Neuronal stem cell (in vitro differentiated cells): Measurements from ENCODE around the gene B3GALT6.

Experiments used
- DNase-seq: peaks from one replicate; pipeline ENCODE4 v3.0.0-alpha.2; 2013; ENCODE audit warnings: low spot score
- H2AFZ ChIP-seq: one replicate; pipeline ENCODE4 v1.6.1; 2013; ENCODE audit warnings: mild to moderate bottlenecking, low read length, inconsistent platforms
- H2AK5ac ChIP-seq: 2 replicates; pipeline ENCODE4 v1.6.1; 2013; ENCODE audit warnings: low read depth, mild to moderate bottlenecking, inconsistent platforms, low read length, moderate library complexity, mixed read lengths
- H2BK120ac ChIP-seq: 2 replicates; pipeline ENCODE4 v1.6.1; 2013; ENCODE audit warnings: low read depth, mild to moderate bottlenecking, inconsistent platforms, low read length, moderate library complexity, mixed read lengths
- H2BK12ac ChIP-seq: one replicate; pipeline ENCODE4 v1.6.1; 2013; ENCODE audit warnings: low read length, inconsistent platforms
- H2BK15ac ChIP-seq: 2 replicates; pipeline ENCODE4 v1.6.1; 2013; ENCODE audit warnings: mild to moderate bottlenecking, low read length, inconsistent platforms, mixed read lengths
- H2BK5ac ChIP-seq: one replicate; pipeline ENCODE4 v1.6.1; 2013; ENCODE audit warnings: inconsistent platforms, mild to moderate bottlenecking, low read length, moderate library complexity
- H3K14ac ChIP-seq: one replicate; pipeline ENCODE4 v1.6.1; 2013; ENCODE audit warnings: low read length, inconsistent platforms
- H3K18ac ChIP-seq: 2 replicates; pipeline ENCODE4 v1.6.1; 2013; ENCODE audit warnings: low read length, inconsistent platforms
- H3K23ac ChIP-seq: 2 replicates; pipeline ENCODE4 v1.6.1; 2013; ENCODE audit warnings: low read depth, mild to moderate bottlenecking, mixed read lengths, low read length, inconsistent platforms; ENCODE audit not compliant: poor library complexity
- H3K27ac ChIP-seq: replicated peaks from 3 replicates; pipeline ENCODE4 v1.5.1; 2013; ENCODE audit warnings: low read length, inconsistent platforms
- H3K27me3 ChIP-seq, 3 experiments: 2 replicates each; pipeline ENCODE4 v1.6.1; 2013; ENCODE audit warnings: low read length in 3 of 3, mild to moderate bottlenecking in 2 of 3, inconsistent platforms in 1 of 3, low read depth in 1 of 3, mixed read lengths in 1 of 3, moderate library complexity in 1 of 3; ENCODE audit not compliant: control insufficient read depth in 3 of 3, insufficient read depth in 3 of 3
- H3K36me3 ChIP-seq, 2 donors: replicated peaks in 1 of 2; 2 replicates each; pipeline ENCODE4 v1.6.1; 2013; ENCODE audit warnings: low read length in 2 of 2; ENCODE audit not compliant: control insufficient read depth in 2 of 2, insufficient read depth in 2 of 2
- H3K4ac ChIP-seq: 2 replicates; pipeline ENCODE4 v1.6.1; 2013; ENCODE audit warnings: inconsistent platforms, mild to moderate bottlenecking, low read length, moderate library complexity
- H3K4me1 ChIP-seq, 2 donors: 1 replicate in 1 of 2; 2 replicates in 1 of 2; pipeline ENCODE4 v1.6.1; 2013; ENCODE audit warnings: low read length in 2 of 2, low read depth in 1 of 2; ENCODE audit not compliant: control insufficient read depth in 2 of 2, insufficient read depth in 1 of 2
- H3K4me2 ChIP-seq: one replicate; pipeline ENCODE4 v1.6.1; 2013; ENCODE audit warnings: mild to moderate bottlenecking, low read length, inconsistent platforms; ENCODE audit not compliant: insufficient read depth, poor library complexity, severe bottlenecking
- H3K4me3 ChIP-seq, 2 donors: 2 replicates each; pipeline ENCODE4 v1.5.1; 2013; ENCODE audit warnings: low read length in 2 of 2, mild to moderate bottlenecking in 2 of 2, inconsistent platforms in 1 of 2, moderate library complexity in 1 of 2
- H3K79me1 ChIP-seq: one replicate; pipeline ENCODE4 v1.6.1; 2013; ENCODE audit warnings: low read depth, mild to moderate bottlenecking, inconsistent platforms, low read length, moderate library complexity
- H3K9ac ChIP-seq: one replicate; pipeline ENCODE4 v1.6.1; 2013; ENCODE audit warnings: mild to moderate bottlenecking, low read depth, low read length, inconsistent platforms; ENCODE audit not compliant: poor library complexity
- H3K9me3 ChIP-seq, 2 donors: replicated peaks in 1 of 2; 2 replicates each; pipeline versions ENCODE3 to v1.6.1; 2013; ENCODE audit warnings: low read length in 2 of 2, mild to moderate bottlenecking in 2 of 2, inconsistent platforms in 1 of 2, low read depth in 1 of 2, mixed read lengths in 1 of 2, moderate library complexity in 1 of 2; ENCODE audit not compliant: control insufficient read depth in 2 of 2, insufficient read depth in 1 of 2
- H4K8ac ChIP-seq: one replicate; pipeline ENCODE4 v1.6.1; 2013; ENCODE audit warnings: low read depth, mild to moderate bottlenecking, inconsistent platforms, low read length, moderate library complexity
- H4K91ac ChIP-seq: one replicate; pipeline ENCODE4 v1.6.1; 2013; ENCODE audit warnings: low read length, low read depth, mild to moderate bottlenecking, inconsistent platforms; ENCODE audit not compliant: poor library complexity
- WGBS, 2 donors: extraction: QIAGEN DNeasy Blood & Tissue Kit; methylation state at CpG; one replicate each; pipeline ENCODE4 v1.1.7; 2013; ENCODE audit warnings: missing lambda C conversion rate in 2 of 2, mixed read lengths in 1 of 2; ENCODE audit not compliant: insufficient read length in 2 of 2, insufficient replicate concordance in 1 of 2; ENCODE audit errors: extremely low coverage in 2 of 2; 5-methylcytosine and 5-hydroxymethylcytosine counted together

Gene B3GALT6

DNA sequence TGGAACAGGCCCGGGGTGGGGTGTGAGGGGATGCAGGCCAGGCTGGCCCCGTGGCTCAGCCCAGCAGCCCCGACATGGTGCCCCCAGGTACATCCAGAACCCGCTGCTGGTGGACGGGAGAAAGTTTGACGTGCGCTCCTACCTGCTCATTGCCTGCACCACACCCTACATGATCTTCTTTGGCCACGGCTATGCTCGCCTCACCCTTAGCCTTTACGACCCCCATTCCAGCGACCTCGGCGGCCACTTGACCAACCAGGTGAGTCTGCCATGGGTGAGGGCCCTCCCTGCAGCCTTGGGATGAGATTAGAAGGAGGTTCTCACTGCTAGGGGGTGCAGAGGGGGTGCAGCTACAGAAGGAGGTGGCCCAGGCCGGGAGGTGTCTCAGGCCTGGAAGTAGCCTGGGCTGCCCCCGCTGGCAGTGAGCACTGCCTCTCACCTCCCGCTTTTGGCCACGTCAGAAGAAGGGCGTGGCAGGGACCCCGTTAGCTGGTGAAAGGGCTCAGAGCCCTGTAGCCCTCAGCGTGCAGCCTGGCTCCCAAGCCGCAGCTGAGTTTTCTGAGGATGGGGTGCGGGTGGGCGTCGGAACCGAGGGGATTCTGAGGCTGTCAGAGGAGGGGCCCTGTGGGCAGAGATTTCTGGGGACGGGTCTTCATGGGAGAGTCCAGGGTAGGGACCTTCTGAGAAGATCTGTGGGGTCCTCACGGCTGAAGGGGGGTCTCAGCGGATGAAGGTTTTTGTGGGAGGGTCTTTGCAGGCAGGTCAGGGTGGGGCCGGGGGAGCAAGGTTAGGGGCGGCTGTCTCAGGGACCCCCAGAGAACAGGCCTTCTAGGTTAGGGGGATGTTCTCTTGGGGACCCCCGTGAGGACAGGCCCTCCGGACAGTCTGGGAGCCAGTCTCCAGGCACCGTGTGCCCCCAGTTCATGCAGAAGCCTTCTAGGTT lies 47.9 kb upstream of the B3GALT6 start:
- H4K8ac ChIP-seq, result no peak overlapping the region
- H2BK12ac ChIP-seq, result no peak overlapping the region
- H3K36me3 ChIP-seq, result no peaks in the 10 kb centered on the region
- peak overlapping the region; percentile 43 for H3K23ac ChIP-seq
- peak overlapping the region; percentile 67 for H2BK15ac ChIP-seq
- H3K27ac ChIP-seq, result no peak overlapping the region
- no peak overlapping the region for H2BK120ac ChIP-seq
- peaks cover 3 to 6% of the 10 kb centered on the region in 2 donors for H3K4me1 ChIP-seq
- WGBS, 2 donors, result no CpG with 5 or more reads among the region's 33 CpGs
- H3K27me3 ChIP-seq, result peaks cover 0 to 4% (median 0%) of the 10 kb centered on the region in 3 experiments
- H4K91ac ChIP-seq, result no peak overlapping the region
- H3K4me3 ChIP-seq, result no peak overlapping the region
- DNase-seq, result no peak
- H3K4me2 ChIP-seq, result no peak overlapping the region
- peak overlapping the region; percentile 8 for H3K14ac ChIP-seq
- no peak overlapping the region for H3K9ac ChIP-seq
- H2AFZ ChIP-seq, result no peak overlapping the region
- H3K9me3 ChIP-seq, result no peaks in the 10 kb centered on the region
- H2AK5ac ChIP-seq, result peak overlapping the region; percentile 94
- no peak overlapping the region for H3K4ac ChIP-seq
- H3K79me1 ChIP-seq, result peaks cover 5% of the 10 kb centered on the region
- H2BK5ac ChIP-seq, result no peak overlapping the region
- peak overlapping the region; percentile 57 for H3K18ac ChIP-seq

DNA sequence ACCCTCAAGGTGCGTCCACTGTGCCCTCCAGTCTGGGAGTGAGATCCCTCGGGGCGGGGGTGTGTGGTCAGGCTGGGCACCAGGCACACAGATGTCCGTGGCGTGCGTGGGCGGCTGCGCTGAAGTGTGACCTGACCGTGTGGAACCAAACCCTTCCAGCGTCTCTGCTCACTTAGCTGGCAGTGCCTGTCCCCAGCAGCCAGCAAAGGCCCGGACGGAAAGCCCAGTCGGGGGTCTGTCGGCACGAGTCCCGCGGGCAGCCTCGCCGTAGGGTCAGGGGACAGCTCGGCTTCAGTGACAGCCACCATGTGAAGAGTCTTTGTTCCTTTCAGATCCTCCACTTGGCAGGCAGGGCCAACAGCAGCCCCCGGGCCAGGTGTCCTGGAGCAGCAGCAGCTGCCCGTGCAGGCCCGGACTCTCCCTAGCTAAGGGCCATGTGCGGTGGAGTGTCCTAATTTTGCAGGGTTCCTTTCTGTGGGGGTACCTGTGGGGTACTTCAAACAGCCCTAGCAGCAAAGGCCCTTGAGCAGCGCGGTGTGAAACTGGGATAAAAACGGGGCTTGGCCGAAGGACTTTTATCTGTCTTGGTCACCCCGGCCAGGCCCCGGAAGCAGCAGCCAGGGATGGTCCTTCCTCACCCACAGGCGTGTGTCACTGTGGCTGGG lies 46.8 kb upstream of the B3GALT6 start:
- Histone ChIP-seq H3K27me3 (peaks cover 0 to 4% (median 0%) of the 10 kb centered on the region in 3 experiments), H3K4me1 (peaks cover 3 to 6% of the 10 kb centered on the region in 2 donors), H3K14ac (no peak overlapping the region), H3K23ac (peak overlapping the region; percentile 52), H3K4me3 (no peak overlapping the region), H2BK15ac (no peak overlapping the region), H2AFZ (peak overlapping the region; percentile 53), H2BK12ac (peak overlapping the region; percentile 90), H3K36me3 (no peaks in the 10 kb centered on the region), H3K79me1 (peaks cover 5% of the 10 kb centered on the region), H3K9me3 (no peaks in the 10 kb centered on the region), H2BK5ac (no peak overlapping the region), H3K4me2 (no peak overlapping the region), H4K91ac (no peak overlapping the region), H3K27ac (no peak overlapping the region), H3K4ac (no peak overlapping the region), H3K9ac (no peak overlapping the region), H2BK120ac (no peak overlapping the region), H2AK5ac (peak overlapping the region; percentile 83), H3K18ac (peak overlapping the region; percentile 74), H4K8ac (no peak overlapping the region)
- no CpG with 5 or more reads among the region's 31 CpGs for whole genome bisulfite sequencing, 2 donors
- DNase-seq, result no peak

DNA sequence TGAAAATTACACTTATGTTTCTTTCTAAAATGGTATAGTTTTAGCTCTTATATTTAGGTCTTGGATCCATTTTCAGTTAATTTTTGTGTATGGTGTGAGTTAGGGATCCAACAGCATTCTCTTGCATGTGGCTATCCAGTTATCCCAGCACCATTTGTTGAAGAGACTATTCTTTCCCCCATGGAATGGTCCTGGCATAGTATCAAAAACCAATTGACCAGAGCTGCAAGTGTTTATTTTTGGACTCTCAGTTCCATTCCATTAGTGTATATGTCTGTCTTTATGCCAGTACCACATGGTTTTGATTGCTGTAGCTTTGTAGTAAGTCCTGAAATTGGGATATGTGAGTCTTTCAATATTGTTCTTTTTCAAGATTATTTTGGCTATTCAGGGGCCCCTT lies 44.1 kb upstream of the B3GALT6 start:
- H3K9ac ChIP-seq, result no peak overlapping the region
- H3K9me3 ChIP-seq, result no peaks in the 10 kb centered on the region
- no peak overlapping the region for H4K8ac ChIP-seq
- no peak for DNase-seq
- no peak overlapping the region for H2AK5ac ChIP-seq
- H3K36me3 ChIP-seq, result no peaks in the 10 kb centered on the region
- no peak overlapping the region for H2AFZ ChIP-seq
- no peak overlapping the region for H3K23ac ChIP-seq
- no peak overlapping the region for H3K4ac ChIP-seq
- no peak overlapping the region for H3K27ac ChIP-seq
- no peak overlapping the region for H3K4me3 ChIP-seq
- peaks cover 5% of the 10 kb centered on the region for H3K79me1 ChIP-seq
- no peak overlapping the region for H3K14ac ChIP-seq
- H2BK120ac ChIP-seq, result no peak overlapping the region
- no peak overlapping the region for H3K4me2 ChIP-seq
- no peaks in the 10 kb centered on the region for H3K4me1 ChIP-seq
- H2BK15ac ChIP-seq, result no peak overlapping the region
- H2BK5ac ChIP-seq, result no peak overlapping the region
- H2BK12ac ChIP-seq, result no peak overlapping the region
- peaks cover 0 to 4% (median 0%) of the 10 kb centered on the region in 3 experiments for H3K27me3 ChIP-seq
- H3K18ac ChIP-seq, result no peak overlapping the region
- no peak overlapping the region for H4K91ac ChIP-seq

DNA sequence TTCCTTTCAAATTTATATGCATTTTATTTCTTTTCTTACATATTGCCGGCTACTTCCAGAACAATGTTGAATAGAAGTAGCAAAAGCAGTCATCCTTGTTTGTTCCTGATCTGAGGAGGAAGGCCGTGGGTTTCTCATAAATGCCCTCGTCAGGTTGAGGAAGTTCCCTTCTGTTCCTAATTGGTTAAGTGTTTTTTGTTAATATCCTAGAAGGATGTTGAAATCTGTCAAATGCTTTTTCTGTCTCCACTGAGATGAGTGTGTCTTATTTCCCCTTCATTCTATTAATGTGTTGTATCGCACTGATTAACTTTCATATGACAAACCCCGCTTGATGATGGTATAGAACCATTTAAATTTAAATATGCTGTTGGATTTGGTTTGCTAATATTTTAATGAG lies 42.9 kb upstream of the B3GALT6 start:
- Histone ChIP-seq H2AK5ac (no peak overlapping the region), H3K36me3 (no peaks in the 10 kb centered on the region), H4K8ac (no peak overlapping the region), H3K4ac (no peak overlapping the region), H3K4me3 (no peak overlapping the region), H3K4me1 (no peaks in the 10 kb centered on the region), H3K23ac (no peak overlapping the region), H3K27me3 (peaks cover 0 to 4% (median 0%) of the 10 kb centered on the region in 3 experiments), H2BK12ac (no peak overlapping the region), H2BK120ac (no peak overlapping the region), H3K9me3 (no peaks in the 10 kb centered on the region), H3K9ac (no peak overlapping the region), H3K18ac (no peak overlapping the region), H2AFZ (no peak overlapping the region), H4K91ac (no peak overlapping the region), H3K4me2 (no peak overlapping the region), H2BK5ac (no peak overlapping the region), H2BK15ac (no peak overlapping the region), H3K79me1 (peaks cover under 1% of the 10 kb centered on the region), H3K27ac (no peak overlapping the region), H3K14ac (no peak overlapping the region)
- no peak for DNase-seq
- WGBS, 2 donors, result no CpG with 5 or more reads among the region's 5 CpGs
